Measurements from ENCODE around the gene SUB1.

- TF ChIP-seq, protein P1, sequence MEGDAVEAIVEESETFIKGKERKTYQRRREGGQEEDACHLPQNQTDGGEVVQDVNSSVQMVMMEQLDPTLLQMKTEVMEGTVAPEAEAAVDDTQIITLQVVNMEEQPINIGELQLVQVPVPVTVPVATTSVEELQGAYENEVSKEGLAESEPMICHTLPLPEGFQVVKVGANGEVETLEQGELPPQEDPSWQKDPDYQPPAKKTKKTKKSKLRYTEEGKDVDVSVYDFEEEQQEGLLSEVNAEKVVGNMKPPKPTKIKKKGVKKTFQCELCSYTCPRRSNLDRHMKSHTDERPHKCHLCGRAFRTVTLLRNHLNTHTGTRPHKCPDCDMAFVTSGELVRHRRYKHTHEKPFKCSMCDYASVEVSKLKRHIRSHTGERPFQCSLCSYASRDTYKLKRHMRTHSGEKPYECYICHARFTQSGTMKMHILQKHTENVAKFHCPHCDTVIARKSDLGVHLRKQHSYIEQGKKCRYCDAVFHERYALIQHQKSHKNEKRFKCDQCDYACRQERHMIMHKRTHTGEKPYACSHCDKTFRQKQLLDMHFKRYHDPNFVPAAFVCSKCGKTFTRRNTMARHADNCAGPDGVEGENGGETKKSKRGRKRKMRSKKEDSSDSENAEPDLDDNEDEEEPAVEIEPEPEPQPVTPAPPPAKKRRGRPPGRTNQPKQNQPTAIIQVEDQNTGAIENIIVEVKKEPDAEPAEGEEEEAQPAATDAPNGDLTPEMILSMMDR (IDR thresholded peaks at IDR 0.05): no peak
- no peak for TF ChIP-seq POLR2A (IDR thresholded peaks at IDR 0.05)
Measured at GRCh38 chr5:32621256-32621655, 35.9 kb downstream of the SUB1 start.
